Fibroblast of pulmonary artery (primary cell): ENCODE data around the gene PPM1B.

ENCODE experiments used
- DNase-seq: peaks from one replicate; pipeline ENCODE4 v3.0.0-alpha.2; 2010; ENCODE audit warnings: low read depth
- H3K4me3 ChIP-seq: replicated peaks from 2 replicates; pipeline ENCODE4 v1.5.1; 2011; ENCODE audit warnings: low read depth, mild to moderate bottlenecking, control low read depth, low read length, moderate library complexity
- CTCF ChIP-seq: IDR thresholded peaks from 2 replicates; pipeline ENCODE4 v1.5.1; 2011; ENCODE audit warnings: mild to moderate bottlenecking, control low read depth, low read length, inconsistent platforms; ENCODE audit errors: missing control alignments

The PPM1B gene

DNA sequence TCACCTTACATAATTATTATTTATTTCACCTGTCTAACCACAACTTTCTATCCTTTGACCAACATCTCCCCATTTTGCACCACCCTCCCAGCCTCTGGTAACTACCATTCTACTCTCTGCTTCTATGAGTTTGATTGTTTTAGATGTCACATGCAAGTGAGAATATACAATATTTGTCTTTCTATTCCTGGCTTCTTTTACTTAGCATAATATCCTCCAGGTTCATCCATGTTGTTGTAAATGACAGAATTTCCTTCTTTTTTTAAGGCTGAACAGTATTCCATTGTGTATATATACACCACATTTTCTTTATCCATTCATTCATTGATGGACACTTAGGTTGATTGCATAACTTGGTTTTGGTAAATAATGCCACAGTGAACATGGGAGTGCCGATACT is 24.0 kb downstream of the PPM1B start:
- no peak for DNase-seq
- no peak for TF ChIP-seq CTCF
- H3K4me3 ChIP-seq, result no peak overlapping the region

- no peak for TF ChIP-seq CTCF
- DNase-seq, result no peak
- no peak overlapping the region for H3K4me3 ChIP-seq
These were observed 27.0 kb downstream of the PPM1B start for GRCh38 chr2:44195714-44196113.

DNA sequence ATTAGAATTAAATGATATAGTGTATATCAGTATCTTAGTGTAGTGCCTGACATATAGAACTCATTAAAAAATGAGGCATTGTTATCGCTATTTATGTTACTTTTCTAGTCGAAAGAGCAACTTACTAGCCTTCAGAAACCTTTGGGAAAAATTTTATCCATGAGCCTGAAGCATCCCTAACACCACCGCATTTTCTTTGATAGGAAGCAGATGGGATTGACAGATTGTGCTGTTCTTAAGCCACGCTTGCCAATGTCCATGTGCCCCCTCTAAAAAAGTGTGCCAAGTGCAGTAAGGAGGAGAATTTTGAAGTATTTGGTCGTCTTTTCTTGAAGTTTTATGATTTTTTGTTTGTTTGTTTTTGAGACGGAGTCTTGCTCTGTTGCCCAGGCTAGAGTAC is 29.1 kb downstream of the PPM1B start:
- DNase-seq, result no peak
- H3K4me3 ChIP-seq, result no peak overlapping the region
- no peak for TF ChIP-seq CTCF

- no peak for DNase-seq
- no peak for TF ChIP-seq CTCF
- H3K4me3 ChIP-seq, result no peak overlapping the region
These were observed 31.3 kb downstream of the PPM1B start for GRCh38 chr2:44200011-44200410.

DNA sequence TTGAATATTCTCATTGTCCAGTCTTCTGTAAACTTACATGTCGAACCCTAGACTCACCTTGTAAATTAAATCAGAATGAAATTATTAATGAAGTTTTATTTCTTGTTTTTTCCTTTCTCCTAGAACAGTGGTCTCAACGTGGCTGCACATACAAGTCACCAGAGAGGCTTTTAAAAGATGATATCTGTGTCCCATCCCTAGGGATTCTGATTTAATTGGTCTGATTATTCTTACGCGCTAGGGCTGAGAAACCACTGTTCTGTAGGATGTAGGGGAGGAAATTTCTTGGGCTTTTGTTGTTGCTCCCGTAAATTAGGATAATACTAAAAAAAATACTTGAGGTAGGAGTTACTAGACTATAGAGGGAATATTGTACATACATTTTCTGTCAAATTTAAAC is 32.1 kb downstream of the PPM1B start:
- H3K4me3 ChIP-seq, result no peak overlapping the region
- no peak for DNase-seq
- TF ChIP-seq CTCF, result no peak

- no peak for DNase-seq
- TF ChIP-seq CTCF, result no peak
- H3K4me3 ChIP-seq, result no peak overlapping the region
These were observed 33.0 kb downstream of the PPM1B start for GRCh38 chr2:44201648-44202165.

DNA sequence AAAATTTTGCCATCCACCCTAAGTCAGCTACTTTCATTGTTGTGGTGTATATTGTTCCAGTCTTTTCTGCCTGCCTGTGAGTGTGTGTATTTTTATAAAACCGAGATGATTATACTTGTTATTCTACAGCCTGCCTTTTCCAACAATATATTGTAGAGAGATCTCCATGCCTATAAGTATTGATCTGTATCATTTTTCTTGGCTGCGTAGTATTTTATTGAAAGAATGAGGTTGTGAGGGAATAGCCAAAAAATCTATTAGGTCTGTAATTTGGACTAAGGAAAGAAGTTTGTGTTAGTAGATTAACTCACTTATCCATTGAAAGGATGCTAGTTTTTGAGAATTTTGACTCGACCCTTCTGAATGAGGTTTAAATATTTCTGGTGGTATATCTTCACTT is 34.9 kb downstream of the PPM1B start:
- no peak for DNase-seq
- H3K4me3 ChIP-seq, result no peak overlapping the region
- no peak for TF ChIP-seq CTCF
